Kidney epithelial cell (primary cell): Measurements from ENCODE around the gene RCOR3. TPM values are rescaled to one million over a fixed set of nuclear protein-coding genes. Genes with fewer than 3 reads are reported as not detected.
"Not testable (repeated sequence)": the region's sequence is repeated elsewhere in the genome, so short reads cannot be mapped to it uniquely, and the experiment has no call there.

Experiments used
- DNase-seq: peaks from one replicate; pipeline ENCODE4 v3.0.0-alpha.2; 2010; ENCODE audit warnings: low read depth
- H3K27me3 ChIP-seq: 2 replicates; pipeline ENCODE4 v1.6.0; 2011; ENCODE audit warnings: low read length; ENCODE audit not compliant: control insufficient read depth, insufficient read depth
- H3K36me3 ChIP-seq: 2 replicates; pipeline ENCODE4 v1.5.1; 2011; ENCODE audit warnings: low read length; ENCODE audit not compliant: control insufficient read depth, insufficient read depth
- H3K4me3 ChIP-seq: 2 replicates; pipeline ENCODE4 v1.5.1; 2011; ENCODE audit warnings: low read depth, mild to moderate bottlenecking, control low read depth, low read length
- total RNA-seq: library from RNA; depleted of rRNA; stranded (reverse); fragments of >200 nt; gene quantifications from 2 replicates; pipeline ENCODE4 v1.2.3, GENCODE V29; 2015
- TF ChIP-seq, protein P1 (sequence below): IDR thresholded peaks from 2 replicates; pipeline ENCODE4 v1.5.1; 2011; ENCODE audit warnings: mild to moderate bottlenecking, moderate library complexity, low read length, control low read depth, inconsistent platforms; ENCODE audit not compliant: insufficient read depth, poor library complexity, severe bottlenecking

Gene RCOR3
- 20.9 and 29.0 TPM in 2 replicates for total RNA-seq

DNA sequence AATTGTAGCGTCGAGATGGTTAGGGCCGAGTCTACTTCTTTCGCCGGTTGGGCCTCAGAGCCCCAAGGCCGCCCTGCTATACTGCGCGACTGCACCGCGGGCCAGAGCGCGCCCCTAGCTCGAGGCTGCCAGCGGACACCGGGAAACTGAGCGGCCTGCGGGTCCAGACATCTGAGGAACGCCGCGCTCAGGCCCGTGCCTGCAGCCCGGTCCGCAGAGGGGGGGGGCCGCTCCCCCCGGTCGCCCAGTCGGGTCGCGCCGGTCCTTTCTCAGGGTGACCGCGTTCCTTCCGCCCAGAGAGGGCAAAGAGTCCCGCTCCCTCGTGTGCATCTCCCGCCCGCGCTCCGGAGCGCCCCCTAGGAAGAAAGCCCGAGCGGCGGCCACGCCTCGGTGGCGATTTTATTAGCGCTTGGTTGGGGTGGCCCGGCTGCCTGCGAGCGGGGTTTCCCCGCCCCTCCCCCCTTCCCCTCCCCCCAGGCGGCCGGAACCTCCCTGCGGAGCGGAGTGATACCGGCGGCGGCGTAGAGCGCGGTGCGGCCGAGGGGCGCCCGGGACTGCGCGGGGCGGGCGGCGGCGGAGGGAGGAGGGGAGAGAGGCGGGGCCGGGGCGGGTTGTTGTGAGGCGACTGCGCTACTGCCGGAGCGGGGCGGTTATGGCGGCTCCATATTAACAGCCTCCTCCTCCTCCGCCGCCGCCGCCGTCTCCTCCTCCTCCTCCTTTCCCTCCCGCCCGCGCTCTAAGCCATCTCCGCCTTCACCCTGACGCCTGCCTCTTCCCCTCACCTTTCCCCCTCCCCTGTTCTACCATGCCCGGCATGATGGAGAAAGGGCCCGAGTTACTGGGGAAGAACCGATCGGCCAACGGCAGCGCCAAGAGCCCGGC is at the start of gene RCOR3:
Gene RCOR3, plus strand, starts transcription at position 611 of the 882 bp plus-strand sequence. Its CDS starts 195 bp downstream, at position 806.
- TF ChIP-seq, protein P1, sequence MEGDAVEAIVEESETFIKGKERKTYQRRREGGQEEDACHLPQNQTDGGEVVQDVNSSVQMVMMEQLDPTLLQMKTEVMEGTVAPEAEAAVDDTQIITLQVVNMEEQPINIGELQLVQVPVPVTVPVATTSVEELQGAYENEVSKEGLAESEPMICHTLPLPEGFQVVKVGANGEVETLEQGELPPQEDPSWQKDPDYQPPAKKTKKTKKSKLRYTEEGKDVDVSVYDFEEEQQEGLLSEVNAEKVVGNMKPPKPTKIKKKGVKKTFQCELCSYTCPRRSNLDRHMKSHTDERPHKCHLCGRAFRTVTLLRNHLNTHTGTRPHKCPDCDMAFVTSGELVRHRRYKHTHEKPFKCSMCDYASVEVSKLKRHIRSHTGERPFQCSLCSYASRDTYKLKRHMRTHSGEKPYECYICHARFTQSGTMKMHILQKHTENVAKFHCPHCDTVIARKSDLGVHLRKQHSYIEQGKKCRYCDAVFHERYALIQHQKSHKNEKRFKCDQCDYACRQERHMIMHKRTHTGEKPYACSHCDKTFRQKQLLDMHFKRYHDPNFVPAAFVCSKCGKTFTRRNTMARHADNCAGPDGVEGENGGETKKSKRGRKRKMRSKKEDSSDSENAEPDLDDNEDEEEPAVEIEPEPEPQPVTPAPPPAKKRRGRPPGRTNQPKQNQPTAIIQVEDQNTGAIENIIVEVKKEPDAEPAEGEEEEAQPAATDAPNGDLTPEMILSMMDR, result peak; percentile 68
- Histone ChIP-seq H3K4me3 (peak within 1 kb of the TSS; percentile 93), H3K36me3 (no peaks in the 10 kb centered on the region), H3K27me3 (no peaks in the 10 kb centered on the region)
- DNase-seq, result no peak

DNA sequence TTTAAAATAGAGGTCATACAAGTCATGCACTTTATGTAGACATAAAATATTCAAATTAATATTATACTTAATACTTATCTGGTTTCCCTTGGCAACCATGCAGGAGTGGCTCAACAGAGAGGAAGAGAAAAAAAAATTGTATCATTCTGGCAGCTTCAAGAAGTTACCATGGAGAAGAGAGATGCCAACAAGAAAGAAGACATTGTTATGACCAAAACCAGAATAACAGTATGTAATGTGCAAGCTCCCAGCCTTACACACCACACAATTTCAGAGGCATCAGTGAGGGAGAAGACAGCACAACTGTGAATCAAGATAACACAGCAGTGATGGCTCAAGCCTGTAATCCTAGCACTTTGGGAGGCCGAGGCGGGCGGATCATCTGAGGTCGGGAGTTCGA is 49.1 kb upstream of the RCOR3 start:
- DNase-seq, result no peak
- Histone ChIP-seq H3K36me3 (no peaks in the 10 kb centered on the region), H3K4me3 (no peak overlapping the region), H3K27me3 (no peaks in the 10 kb centered on the region)
- TF ChIP-seq, protein P1, result no peak

- Histone ChIP-seq H3K4me3 (no peak overlapping the region), H3K36me3 (no peaks in the 10 kb centered on the region), H3K27me3 (no peaks in the 10 kb centered on the region)
- DNase-seq, result no peak
- TF ChIP-seq, protein P1, result no peak
Observed at GRCh38 chr1:211210965-211211364, 48.2 kb upstream of the RCOR3 start.

GRCh38 chr1:211213702-211214101 is 45.5 kb upstream of the RCOR3 start:
- DNase-seq, result no peak
- Histone ChIP-seq H3K36me3 (no peaks in the 10 kb centered on the region), H3K4me3 (no peak overlapping the region), H3K27me3 (no peaks in the 10 kb centered on the region)
- TF ChIP-seq, protein P1, result no peak

GRCh38 chr1:211215577-211215976 is 43.6 kb upstream of the RCOR3 start:
- Histone ChIP-seq H3K36me3 (no peaks in the 10 kb centered on the region), H3K4me3 (no peak overlapping the region), H3K27me3 (no peaks in the 10 kb centered on the region)
- TF ChIP-seq, protein P1, result no peak
- DNase-seq, result no peak

GRCh38 chr1:211217392-211217791 is 41.8 kb upstream of the RCOR3 start:
- Histone ChIP-seq H3K27me3 (no peaks in the 10 kb centered on the region), H3K4me3 (no peak overlapping the region), H3K36me3 (no peaks in the 10 kb centered on the region)
- TF ChIP-seq, protein P1, result no peak
- DNase-seq, result no peak

GRCh38 chr1:211222469-211223234 is 36.5 kb upstream of the RCOR3 start:
- DNase-seq, H3K36me3 ChIP-seq, H3K4me3 ChIP-seq: not testable (repeated sequence)

GRCh38 chr1:211228573-211229364 is 30.4 kb upstream of the RCOR3 start:
- not testable (repeated sequence) for H3K36me3 ChIP-seq, DNase-seq, H3K27me3 ChIP-seq, H3K4me3 ChIP-seq

More at GRCh38 chr1:211222469-211223234, 36.5 kb upstream of the RCOR3 start:
- not testable (repeated sequence) for H3K27me3 ChIP-seq
